GM23248 (cell line): ENCODE results near the gene IER3. TPM values are rescaled to one million over a fixed set of nuclear protein-coding genes. Genes with fewer than 3 reads are reported as not detected.

ENCODE experiments used
- DNase-seq: peaks from one replicate; pipeline ENCODE4 v3.0.0-alpha.2; 2015
- H2AFZ ChIP-seq: fragments of 200-600 bp; sonication (generic); 2 replicates; pipeline ENCODE4 v1.6.1; 2016; ENCODE audit warnings: antibody characterized with exemption
- H3F3A ChIP-seq: fragments of 200-600 bp; sonication (generic); 2 replicates; pipeline ENCODE4 v1.6.1; 2016; ENCODE audit warnings: mild to moderate bottlenecking, antibody characterized with exemption, mixed run types; ENCODE audit not compliant: insufficient read depth
- H3K27ac ChIP-seq: fragments of 200-600 bp; sonication (generic); 2 replicates; pipeline ENCODE4 v1.5.1; 2016; ENCODE audit warnings: mild to moderate bottlenecking
- H3K27me3 ChIP-seq: fragments of 200-600 bp; sonication (generic); replicated peaks from 2 replicates; pipeline ENCODE4 v1.6.1; 2016; ENCODE audit warnings: mild to moderate bottlenecking; ENCODE audit not compliant: insufficient read depth
- H3K36me3 ChIP-seq: fragments of 200-600 bp; sonication (generic); 2 replicates; pipeline ENCODE4 v1.6.1; 2016; ENCODE audit warnings: low read depth, mild to moderate bottlenecking
- H3K4me1 ChIP-seq: fragments of 200-600 bp; sonication (generic); 2 replicates; pipeline ENCODE4 v1.6.1; 2016; ENCODE audit warnings: mild to moderate bottlenecking; ENCODE audit not compliant: insufficient read depth
- H3K4me2 ChIP-seq: fragments of 200-600 bp; sonication (generic); one replicate; pipeline ENCODE4 v1.6.1; 2016; ENCODE audit warnings: mild to moderate bottlenecking; ENCODE audit not compliant: unreplicated experiment
- H3K4me3 ChIP-seq: fragments of 200-600 bp; sonication (generic); 2 replicates; pipeline ENCODE4 v1.5.1; 2016; ENCODE audit warnings: mild to moderate bottlenecking
- H3K79me2 ChIP-seq: fragments of 200-600 bp; sonication (generic); 2 replicates; pipeline ENCODE4 v1.6.1; 2016; ENCODE audit warnings: mild to moderate bottlenecking; ENCODE audit not compliant: insufficient read depth
- H3K9ac ChIP-seq: fragments of 200-600 bp; sonication (generic); 2 replicates; pipeline ENCODE4 v1.6.1; 2016; ENCODE audit warnings: mild to moderate bottlenecking
- H3K9me2 ChIP-seq: fragments of 200-600 bp; sonication (generic); 2 replicates; pipeline ENCODE4 v1.6.1; 2016; ENCODE audit warnings: mixed run types, mild to moderate bottlenecking, moderate library complexity; ENCODE audit not compliant: insufficient read depth
- H3K9me3 ChIP-seq: fragments of 200-600 bp; sonication (generic); one replicate; pipeline ENCODE4 v1.6.1; 2017; ENCODE audit warnings: low read depth
- H4K20me1 ChIP-seq: fragments of 200-600 bp; sonication (generic); 2 replicates; pipeline ENCODE4 v1.6.0; 2016; ENCODE audit not compliant: insufficient read depth
- EZH2 ChIP-seq: fragments of 200-600 bp; sonication (generic); IDR thresholded peaks from 2 replicates; pipeline ENCODE4 v1.6.1; 2018; ENCODE audit warnings: antibody characterized with exemption, mild to moderate bottlenecking; ENCODE audit not compliant: insufficient read depth, poor library complexity, severe bottlenecking
- EZH2phosphoT487 ChIP-seq: fragments of 200-600 bp; sonication (generic); IDR thresholded peaks from 2 replicates; pipeline ENCODE4 v1.6.1; 2018; ENCODE audit warnings: antibody characterized with exemption, moderate library complexity, mild to moderate bottlenecking, low read depth; ENCODE audit not compliant: insufficient read depth
- WGBS, 2 experiments: methylation state at CpG; one replicate each; pipeline ENCODE4 v1.1.6; 2015 to 2017; ENCODE audit warnings: low lambda C conversion rate in 2 of 2, low coverage in 1 of 2; ENCODE audit errors: missing lambda C conversion rate in 2 of 2; 5-methylcytosine and 5-hydroxymethylcytosine counted together
- in situ Hi-C: fragments of 300-500 bp; cut with MboI; formaldehyde crosslinking; loops from 2 replicates; pipeline ENCODE4 v1.15.0; 2020
- polyA plus RNA-seq: library from polyadenylated mRNA; unstranded; fragments of >200 nt; fragmentation: Nextera tagmentation; extraction: Ambion mirVana; gene quantifications from 2 replicates; pipeline ENCODE4 v1.2.1, GENCODE V29; 2016
- total RNA-seq: library from RNA; depleted of rRNA; stranded (reverse); fragments of >200 nt; shearing (Covaris generic); gene quantifications from 2 replicates; pipeline ENCODE4 v1.2.3, GENCODE V29; 2014

The IER3 gene
- total and polyA plus RNA-seq, 2 experiments from 2014 or later, result 82.1 to 148 TPM

DNA sequence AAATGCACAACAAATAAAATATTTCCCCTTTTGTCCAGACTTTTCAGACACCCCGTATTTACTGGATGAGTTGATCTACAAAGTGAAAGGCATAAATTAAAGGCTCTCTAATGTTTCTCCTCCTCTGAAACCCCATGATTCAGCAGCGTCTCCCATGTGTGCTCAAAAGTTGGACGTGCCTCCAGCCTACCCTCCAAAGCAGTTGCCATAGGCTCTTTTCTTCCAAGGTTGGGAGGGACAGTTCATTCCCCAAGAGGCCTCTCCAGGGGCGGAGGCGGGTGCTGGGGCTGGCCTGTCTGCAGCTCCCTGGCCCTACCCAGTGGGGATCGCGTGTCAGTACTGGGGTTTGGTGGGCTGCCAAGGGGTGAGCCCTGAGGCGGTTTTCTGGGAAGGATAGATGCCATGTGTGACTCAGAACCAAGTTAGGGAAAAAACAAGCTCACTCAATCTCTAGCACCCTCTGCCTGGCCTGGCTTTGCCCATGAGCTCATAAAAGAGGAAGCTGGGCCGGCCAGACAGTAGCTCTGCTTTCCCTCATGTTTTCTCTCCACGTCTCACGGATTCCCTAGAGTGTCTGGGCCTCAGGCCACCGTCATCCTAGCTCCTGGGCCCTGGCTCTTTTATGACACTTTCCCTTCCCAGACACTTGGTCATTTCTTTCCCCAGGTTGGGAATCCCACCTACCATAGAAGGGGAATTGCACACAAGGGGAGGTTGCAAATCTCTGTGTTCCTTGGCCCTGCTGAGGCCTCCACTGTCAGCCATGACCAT lies 8.0 kb upstream of the IER3 start:
- Histone ChIP-seq H3K79me2 (no peaks in the 10 kb centered on the region), H3K27me3 (no peaks in the 10 kb centered on the region), H3K27ac (peak overlapping the region; percentile 98), H3K4me1 (peaks cover 66% of the 10 kb centered on the region), H3K4me3 (peak overlapping the region; percentile 42), H3K9me3 (no peaks in the 10 kb centered on the region), H4K20me1 (no peaks in the 10 kb centered on the region), H3K36me3 (no peaks in the 10 kb centered on the region), H3K4me2 (peak overlapping the region; percentile 54), H3K9ac (peak overlapping the region; percentile 83), H3F3A (peaks cover 63% of the 10 kb centered on the region), H3K9me2 (no peaks in the 10 kb centered on the region), H2AFZ (no peak overlapping the region)
- TF ChIP-seq EZH2phosphoT487 (no peak), EZH2 (no peak)
- in situ Hi-C loops, result no loop called here
- WGBS, 2 experiments, result 1 to 2% methylated on average over 12 of the region's 12 CpGs
- DNase-seq, result peak; percentile 99

DNA sequence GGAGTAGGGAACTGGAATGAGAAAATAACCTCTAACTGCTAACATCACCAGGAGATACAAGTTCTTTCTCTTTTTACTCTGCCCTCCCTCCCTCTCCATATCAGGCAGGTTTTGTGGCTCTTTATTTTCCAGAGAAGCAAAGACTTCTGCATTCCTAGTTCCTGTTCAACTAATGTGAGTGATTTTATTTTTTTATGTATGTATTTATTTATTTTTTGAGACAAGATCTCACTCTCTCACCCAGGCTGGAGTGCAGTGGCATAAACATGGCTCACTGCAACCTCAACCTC lies 6.0 kb upstream of the IER3 start:
- Histone ChIP-seq H4K20me1 (no peaks in the 10 kb centered on the region), H3F3A (peaks cover 66% of the 10 kb centered on the region), H3K79me2 (no peaks in the 10 kb centered on the region), H3K4me3 (no peak overlapping the region), H3K27ac (peak overlapping the region; percentile 96), H3K36me3 (no peaks in the 10 kb centered on the region), H3K9ac (no peak overlapping the region), H3K27me3 (no peaks in the 10 kb centered on the region), H3K9me3 (no peaks in the 10 kb centered on the region), H3K4me1 (peaks cover 65% of the 10 kb centered on the region), H3K4me2 (no peak overlapping the region), H3K9me2 (no peaks in the 10 kb centered on the region), H2AFZ (no peak overlapping the region)
- in situ Hi-C loops, result no loop called here
- no peak for DNase-seq
- TF ChIP-seq EZH2 (no peak), EZH2phosphoT487 (no peak)

DNA sequence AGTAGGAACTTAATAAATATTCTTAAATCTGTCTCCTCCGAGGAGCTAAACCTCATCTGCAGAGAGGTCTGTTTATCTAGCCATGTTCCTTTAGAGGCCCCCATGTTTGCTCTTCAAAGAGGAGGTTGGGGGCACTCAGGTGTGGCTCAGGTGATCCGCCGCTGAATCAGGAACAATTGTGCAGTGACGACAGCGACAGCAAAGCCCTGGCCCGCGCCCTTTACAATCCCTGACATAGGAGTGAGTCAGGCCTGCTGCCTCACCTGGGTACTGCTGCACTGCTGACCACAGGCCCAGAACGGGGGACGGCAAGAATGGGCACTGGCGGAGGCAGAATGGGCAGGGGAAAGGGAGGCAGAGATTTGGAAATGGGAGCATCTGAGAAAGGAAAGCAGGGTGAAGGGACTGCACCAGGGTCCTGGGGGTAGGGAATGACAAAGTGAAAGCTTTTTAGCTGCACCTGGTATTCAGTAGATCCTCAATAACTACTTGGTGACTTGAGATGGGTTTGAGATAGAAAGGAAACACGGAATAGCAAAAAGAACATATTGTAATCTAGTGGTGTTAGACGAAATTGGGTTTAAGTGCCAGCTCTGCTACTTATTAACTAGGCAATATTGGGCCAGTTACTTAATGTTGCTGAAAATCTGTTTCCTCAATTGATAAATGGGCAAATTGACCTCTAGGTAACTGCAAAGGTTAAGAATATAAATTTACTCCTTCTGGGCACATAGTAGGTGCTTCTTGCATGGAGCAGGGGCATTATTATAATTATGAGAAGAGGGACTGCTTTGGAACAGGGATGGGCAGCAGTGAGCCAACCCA lies 5.4 kb upstream of the IER3 start:
- H2AFZ ChIP-seq, result peak overlapping the region; percentile 68

DNA sequence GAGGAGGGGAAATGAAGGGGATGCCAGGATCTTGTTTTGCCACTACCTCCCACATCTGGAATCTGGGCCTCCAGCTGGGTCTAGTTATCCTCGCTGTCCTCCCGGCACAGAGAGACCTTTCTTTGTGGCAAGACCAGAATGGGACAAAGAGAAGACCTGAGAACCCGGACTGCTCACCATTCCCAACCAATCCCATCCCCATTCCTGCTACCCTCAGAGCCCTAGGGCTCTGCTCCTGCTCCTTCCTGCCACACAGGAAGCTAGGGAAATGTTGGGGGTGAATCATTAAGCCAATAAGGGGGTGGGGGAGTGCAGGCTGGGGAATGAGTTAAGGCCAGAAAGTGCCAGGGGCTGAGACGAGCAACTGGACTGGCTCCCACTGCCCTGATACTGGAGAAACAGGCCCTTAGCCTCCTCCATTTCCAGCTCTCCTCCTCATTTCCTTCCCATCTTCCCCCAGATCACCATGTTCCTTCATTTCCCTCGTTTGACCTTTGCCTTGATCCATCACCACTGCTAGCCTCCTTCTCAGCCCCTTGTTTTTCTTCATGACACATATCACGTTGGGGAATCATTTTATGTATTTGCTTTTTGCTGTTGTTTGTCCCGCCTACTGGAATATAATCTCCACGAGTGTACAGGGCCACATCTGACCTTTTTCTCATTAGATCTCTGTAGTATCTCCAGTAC lies 4.6 kb upstream of the IER3 start:
- in situ Hi-C loops, result loop anchor here (10.0 to 25.0 kb wide), 2 partner anchors 66 to 338 kb away; no protein-coding TSS in a partner anchor
- Histone ChIP-seq H2AFZ (peak overlapping the region; percentile 68), H3K27me3 (no peaks in the 10 kb centered on the region), H3K4me1 (peaks cover 54% of the 10 kb centered on the region), H3K79me2 (peaks cover 4% of the 10 kb centered on the region), H3K9me2 (no peaks in the 10 kb centered on the region), H3F3A (peaks cover 60% of the 10 kb centered on the region), H3K4me3 (no peak overlapping the region), H3K9me3 (no peaks in the 10 kb centered on the region), H4K20me1 (no peaks in the 10 kb centered on the region), H3K4me2 (peak overlapping the region; percentile 39), H3K9ac (peak overlapping the region; percentile 50), H3K36me3 (no peaks in the 10 kb centered on the region), H3K27ac (peak overlapping the region; percentile 96)
- no peak for TF ChIP-seq EZH2
- TF ChIP-seq EZH2phosphoT487, result no peak
- WGBS, 2 experiments, result 23% methylated on average over 8 of the region's 8 CpGs
- peak; percentile 54 for DNase-seq

More for the DNA sequence above, 5.4 kb upstream of the IER3 start:
- Histone ChIP-seq H3K79me2 (no peaks in the 10 kb centered on the region), H3K9ac (peak overlapping the region; percentile 50), H3K27ac (peak overlapping the region; percentile 96), H3K4me1 (peaks cover 61% of the 10 kb centered on the region), H3K4me2 (peak overlapping the region; percentile 39), H3K4me3 (no peak overlapping the region), H4K20me1 (no peaks in the 10 kb centered on the region), H3K9me2 (no peaks in the 10 kb centered on the region), H3K27me3 (no peaks in the 10 kb centered on the region), H3K36me3 (no peaks in the 10 kb centered on the region), H3F3A (peaks cover 68% of the 10 kb centered on the region), H3K9me3 (no peaks in the 10 kb centered on the region)
- in situ Hi-C loops, result loop anchor here (10.0 to 25.0 kb wide), 2 partner anchors 65 to 338 kb away; no protein-coding TSS in a partner anchor
- DNase-seq, result no peak
- WGBS, 2 experiments, result 74 to 77% methylated on average over 12 of the region's 12 CpGs
- no peak for TF ChIP-seq EZH2phosphoT487
- no peak for TF ChIP-seq EZH2
